NCI-H2227 (cell line): ENCODE data around the gene CGGBP1.
A peak's percentile ranks its signal among the peaks of the same experiment; 100 is the strongest.
"Not testable (repeated sequence)": the region's sequence is repeated elsewhere in the genome, so short reads cannot be mapped to it uniquely, and the experiment has no call there.

Experiments used
- DNase-seq: peaks from one replicate; lab custom pipeline; 2025; ENCODE audit not compliant: unreplicated experiment; lab: John Stamatoyannopoulos, UW

Gene CGGBP1

DNA sequence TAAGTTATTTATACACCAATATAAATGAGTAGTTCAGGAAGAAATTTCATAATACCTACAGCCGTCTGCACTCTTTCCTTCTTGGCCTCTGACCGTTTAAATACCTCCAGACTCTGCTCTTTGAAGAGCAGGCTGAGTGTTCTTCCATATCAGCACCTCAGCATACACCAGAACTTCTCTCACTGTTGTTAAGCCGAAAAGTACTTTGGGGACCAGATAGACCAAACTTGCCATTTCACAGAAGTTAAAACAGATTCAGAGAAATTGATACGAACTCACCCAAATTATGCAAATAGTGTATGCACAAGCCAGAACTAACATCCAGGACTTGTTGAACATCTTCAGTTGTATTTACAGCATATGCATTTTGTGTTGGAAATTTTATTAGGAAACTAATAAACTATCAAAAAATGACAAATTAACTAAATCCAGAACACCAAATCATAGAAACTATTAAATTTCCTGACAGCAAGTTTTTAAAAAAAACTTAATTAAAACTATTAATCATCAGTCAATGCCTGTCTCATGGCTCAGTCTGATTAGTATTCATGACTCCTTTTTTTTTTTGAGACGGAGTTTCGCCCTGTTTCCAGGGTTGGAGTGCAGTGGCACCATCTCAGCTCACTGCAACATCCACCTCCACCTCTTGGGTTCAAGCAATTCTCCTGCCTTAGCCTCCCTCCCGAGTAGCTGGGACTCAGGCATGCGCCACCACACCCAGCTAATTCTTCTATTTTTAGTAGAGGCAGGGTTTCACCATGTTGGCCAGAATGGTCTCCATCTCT, 24.1 kb downstream of the CGGBP1 start:
- DNase-seq, result no peak

- no peak for DNase-seq
These were observed 25.0 kb downstream of the CGGBP1 start for GRCh38 chr3:88033808-88034207.

DNA sequence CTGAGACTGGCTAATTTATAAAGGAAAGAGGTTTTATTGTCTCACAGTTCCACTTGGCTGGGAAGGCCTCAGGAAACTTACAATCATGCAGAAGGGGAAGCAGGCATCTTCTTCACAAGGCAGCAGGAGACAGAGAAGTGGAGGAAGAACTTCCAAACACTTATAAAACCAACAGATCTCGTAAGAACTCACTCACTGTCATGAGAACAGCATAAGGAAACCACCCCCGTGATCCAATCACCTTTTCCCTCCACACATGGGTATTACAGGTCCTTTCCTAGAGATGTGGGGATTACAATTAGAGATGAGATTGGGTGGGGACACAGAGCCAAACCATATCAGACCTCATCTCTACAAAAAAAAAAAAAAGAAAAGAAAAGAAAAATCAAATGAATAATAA, 25.7 kb downstream of the CGGBP1 start:
- no peak for DNase-seq

DNA sequence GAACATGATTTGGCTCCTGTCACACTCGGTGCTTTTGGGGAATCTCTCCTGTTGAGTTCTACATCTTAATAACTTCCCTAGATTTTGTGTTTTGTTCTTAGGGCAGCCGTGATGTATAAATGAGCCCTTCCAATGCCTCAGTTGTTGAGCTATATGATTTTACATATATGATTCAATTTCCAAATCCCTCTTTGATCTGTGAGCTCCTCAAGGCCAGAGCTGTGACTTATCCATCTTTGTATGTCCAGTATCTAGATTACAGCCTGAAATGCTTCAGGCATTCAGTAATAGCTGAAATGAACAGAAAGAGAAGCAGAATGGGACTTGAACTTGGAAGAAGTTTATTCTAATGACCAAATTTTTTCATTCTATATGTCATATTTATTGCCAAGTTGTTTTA, 26.6 kb downstream of the CGGBP1 start:
- no peak for DNase-seq

DNA sequence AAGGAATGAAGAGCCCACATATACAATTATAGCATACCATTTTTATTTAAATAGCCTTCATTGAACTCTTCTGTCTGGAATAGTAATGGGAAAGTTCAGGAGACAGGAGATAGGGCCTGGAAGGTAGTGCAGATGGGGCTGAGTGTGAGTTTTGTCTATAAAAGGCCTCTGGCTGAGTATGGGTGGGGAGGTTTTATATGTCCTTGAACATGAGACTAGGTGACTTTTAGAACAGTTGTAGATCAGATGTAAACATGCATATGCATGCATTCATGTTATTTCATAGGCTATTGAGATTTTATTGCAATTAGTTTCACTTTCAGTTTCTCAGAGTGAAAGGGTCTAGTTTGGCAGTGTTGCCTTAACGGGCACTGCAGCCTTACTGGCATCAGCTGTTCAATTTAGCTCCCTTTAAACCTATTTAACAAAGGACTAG, 27.1 kb downstream of the CGGBP1 start:
- DNase-seq, result peak; percentile 2

DNA sequence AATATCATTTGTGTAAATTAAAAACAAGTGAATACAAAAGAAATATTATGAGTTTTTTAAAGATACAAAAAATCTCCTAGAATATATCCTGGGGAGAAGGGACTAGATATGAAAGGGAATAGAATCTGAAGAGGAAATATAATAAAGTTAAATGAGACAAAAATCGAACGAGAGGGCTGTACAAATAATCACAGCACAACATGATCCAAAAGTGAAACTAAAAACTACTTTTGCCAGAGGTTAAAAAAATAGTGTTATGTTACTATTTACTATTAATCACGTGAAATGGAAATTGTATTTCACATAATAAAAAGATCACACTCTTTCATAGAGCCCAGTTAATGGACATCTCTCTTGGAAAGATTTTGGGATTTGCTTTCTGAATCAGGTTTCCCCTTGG, 28.6 kb downstream of the CGGBP1 start:
- DNase-seq, result no peak

DNA sequence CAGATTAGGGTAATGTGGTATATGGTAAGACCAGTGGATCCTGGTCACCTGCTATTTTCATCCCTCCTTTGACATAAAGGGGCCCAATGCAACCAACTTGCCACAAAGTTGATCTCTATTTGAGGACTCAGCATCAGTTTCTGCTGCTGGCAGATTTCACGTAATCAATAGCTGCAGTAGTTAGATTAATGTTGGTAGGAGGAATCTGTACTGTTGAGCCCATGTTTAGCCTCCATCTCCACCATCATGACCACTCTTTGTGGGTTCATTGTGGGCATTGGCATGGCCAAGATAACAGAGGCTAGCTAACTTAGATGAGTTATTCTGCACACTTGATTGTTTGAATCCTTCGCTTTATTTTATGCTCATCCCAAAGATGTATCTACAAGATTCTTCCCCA, 29.9 kb downstream of the CGGBP1 start:
- DNase-seq, result no peak

DNA sequence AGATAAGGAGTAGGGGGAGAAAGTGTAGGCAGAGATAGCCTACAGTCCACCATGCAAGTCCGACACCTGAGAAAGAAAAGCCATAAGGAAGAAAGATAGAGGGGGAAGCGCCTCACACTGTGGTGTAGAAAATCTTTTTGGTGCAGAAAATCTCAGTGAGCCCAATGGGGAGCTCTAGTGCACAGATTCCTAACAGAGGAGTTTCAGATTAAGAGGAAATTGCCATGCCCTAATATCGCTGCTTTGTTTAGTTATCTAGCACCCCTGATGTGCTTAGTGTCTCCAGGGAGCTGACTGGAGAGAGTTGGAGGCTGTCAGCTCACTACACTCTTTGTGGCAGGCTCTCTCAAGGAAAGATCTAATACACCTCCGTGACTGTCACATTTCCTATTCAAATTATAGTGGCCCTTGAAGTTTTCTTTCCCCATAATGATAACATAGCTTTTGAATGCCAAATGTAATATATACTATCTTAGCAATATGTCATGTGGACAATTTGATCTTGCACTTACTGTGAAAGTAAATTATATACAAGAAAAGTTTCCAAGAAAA, 33.7 kb downstream of the CGGBP1 start:
- DNase-seq, result no peak

DNA sequence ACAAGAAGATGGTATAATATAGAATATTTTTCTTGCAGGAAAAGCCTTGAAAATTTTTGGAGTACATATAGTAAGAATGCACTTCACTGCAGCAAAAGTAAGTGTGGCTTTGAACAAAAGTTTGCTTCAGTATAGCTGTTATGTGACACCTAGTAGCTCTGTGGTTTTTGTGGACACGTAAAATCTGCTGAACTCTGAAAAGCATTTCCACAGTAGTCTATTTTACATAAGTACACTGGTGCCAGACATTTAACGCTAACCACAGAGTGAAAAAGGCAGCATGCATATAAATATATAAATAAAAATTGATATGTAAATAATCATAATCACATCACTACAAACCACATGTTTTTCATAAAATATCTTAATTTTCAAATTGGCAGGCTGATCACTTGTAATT, 39.8 kb downstream of the CGGBP1 start:
- DNase-seq, result no peak

GRCh38 chr3:88015656-88016055, 43.1 kb downstream of the CGGBP1 start:
- DNase-seq, result not testable (repeated sequence)

DNA sequence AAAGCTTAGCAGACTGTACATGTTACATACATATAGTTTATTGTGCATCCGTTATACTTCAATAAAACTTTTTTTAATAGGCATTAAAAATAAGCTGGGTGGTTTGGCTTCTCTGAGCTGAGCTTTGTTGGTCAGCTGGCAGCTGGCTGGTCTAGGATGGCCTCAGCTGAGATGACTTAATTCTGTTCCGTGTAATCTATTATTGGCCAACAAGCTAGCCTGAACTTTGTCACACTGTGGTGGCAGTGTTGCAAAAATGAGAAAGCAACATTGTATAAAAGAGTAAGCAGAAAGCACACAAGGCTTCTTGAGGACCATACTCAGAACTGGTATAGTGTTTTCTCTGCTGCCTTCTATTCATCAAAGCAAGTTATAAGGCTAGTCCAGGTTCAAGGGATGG, 45.2 kb downstream of the CGGBP1 start:
- no peak for DNase-seq

GRCh38 chr3:88010810-88011209, 48.0 kb downstream of the CGGBP1 start:
- DNase-seq, result no peak

DNA sequence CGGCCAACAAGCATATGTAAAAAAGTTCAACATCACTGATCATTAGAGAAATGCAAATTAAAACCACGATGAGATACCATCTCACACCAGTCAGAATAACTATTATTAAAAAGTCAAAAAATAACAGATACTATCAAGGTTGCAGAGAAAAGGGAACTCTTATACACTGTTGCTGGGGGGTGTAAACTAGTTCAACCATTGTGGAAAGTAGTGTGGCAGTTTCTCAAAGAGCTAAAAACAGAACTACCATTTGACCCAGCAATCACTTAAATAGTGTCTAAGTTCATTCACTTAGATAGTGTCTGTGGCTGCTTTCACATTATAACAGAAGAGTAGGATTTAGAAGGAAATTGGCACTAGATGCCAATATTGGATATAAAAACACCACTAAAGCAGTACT, 49.7 kb downstream of the CGGBP1 start:
- no peak for DNase-seq

- peak; percentile 23 for DNase-seq
These were observed 53.7 kb downstream of the CGGBP1 start for GRCh38 chr3:88005066-88005465.

GRCh38 chr3:88003115-88003755, 55.6 kb downstream of the CGGBP1 start:
- DNase-seq, result peak; percentile 27

DNA sequence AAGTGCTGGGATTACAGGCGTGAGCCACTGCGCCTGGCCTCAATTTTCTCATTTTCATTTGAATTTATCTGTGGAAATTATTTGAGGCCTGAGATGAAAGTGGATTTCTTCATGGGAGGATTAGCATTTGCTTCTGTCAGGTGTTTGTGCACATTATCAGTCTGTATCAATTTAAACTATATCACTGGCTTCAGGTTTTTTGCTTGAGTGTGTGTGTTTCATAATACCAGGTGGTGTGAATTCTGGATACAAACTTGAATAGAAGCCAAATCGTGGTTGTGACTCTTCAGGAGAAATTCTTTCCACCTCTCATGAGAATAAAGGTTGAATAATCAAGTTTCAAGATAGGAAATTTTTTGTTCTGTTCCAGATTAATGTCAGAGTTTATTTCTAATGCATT, 56.4 kb downstream of the CGGBP1 start:
- DNase-seq, result no peak
